ENCODE results near the gene AP3B2.
A peak's percentile ranks its signal among the peaks of the same experiment; 100 is the strongest.

The AP3B2 gene, protein sequence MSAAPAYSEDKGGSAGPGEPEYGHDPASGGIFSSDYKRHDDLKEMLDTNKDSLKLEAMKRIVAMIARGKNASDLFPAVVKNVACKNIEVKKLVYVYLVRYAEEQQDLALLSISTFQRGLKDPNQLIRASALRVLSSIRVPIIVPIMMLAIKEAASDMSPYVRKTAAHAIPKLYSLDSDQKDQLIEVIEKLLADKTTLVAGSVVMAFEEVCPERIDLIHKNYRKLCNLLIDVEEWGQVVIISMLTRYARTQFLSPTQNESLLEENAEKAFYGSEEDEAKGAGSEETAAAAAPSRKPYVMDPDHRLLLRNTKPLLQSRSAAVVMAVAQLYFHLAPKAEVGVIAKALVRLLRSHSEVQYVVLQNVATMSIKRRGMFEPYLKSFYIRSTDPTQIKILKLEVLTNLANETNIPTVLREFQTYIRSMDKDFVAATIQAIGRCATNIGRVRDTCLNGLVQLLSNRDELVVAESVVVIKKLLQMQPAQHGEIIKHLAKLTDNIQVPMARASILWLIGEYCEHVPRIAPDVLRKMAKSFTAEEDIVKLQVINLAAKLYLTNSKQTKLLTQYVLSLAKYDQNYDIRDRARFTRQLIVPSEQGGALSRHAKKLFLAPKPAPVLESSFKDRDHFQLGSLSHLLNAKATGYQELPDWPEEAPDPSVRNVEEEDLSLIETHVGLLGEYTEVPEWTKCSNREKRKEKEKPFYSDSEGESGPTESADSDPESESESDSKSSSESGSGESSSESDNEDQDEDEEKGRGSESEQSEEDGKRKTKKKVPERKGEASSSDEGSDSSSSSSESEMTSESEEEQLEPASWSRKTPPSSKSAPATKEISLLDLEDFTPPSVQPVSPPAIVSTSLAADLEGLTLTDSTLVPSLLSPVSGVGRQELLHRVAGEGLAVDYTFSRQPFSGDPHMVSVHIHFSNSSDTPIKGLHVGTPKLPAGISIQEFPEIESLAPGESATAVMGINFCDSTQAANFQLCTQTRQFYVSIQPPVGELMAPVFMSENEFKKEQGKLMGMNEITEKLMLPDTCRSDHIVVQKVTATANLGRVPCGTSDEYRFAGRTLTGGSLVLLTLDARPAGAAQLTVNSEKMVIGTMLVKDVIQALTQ

GRCh38 chr15:82709421-82710207 lies at the start of gene AP3B2:
TSS of gene AP3B2 (minus strand) at chr15:82709875. CDS start at chr15:82709706, 169 bp downstream.
- TF ChIP-seq, protein P1, sequence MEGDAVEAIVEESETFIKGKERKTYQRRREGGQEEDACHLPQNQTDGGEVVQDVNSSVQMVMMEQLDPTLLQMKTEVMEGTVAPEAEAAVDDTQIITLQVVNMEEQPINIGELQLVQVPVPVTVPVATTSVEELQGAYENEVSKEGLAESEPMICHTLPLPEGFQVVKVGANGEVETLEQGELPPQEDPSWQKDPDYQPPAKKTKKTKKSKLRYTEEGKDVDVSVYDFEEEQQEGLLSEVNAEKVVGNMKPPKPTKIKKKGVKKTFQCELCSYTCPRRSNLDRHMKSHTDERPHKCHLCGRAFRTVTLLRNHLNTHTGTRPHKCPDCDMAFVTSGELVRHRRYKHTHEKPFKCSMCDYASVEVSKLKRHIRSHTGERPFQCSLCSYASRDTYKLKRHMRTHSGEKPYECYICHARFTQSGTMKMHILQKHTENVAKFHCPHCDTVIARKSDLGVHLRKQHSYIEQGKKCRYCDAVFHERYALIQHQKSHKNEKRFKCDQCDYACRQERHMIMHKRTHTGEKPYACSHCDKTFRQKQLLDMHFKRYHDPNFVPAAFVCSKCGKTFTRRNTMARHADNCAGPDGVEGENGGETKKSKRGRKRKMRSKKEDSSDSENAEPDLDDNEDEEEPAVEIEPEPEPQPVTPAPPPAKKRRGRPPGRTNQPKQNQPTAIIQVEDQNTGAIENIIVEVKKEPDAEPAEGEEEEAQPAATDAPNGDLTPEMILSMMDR (IDR thresholded peaks at IDR 0.05; ENCODE audit: poor library complexity, severe bottlenecking): no peak
- peak; percentile 87 for DNase-seq (ENCODE audit: low spot score)
- ATAC-seq (ENCODE audit: low read depth): peak; percentile 92
- Histone ChIP-seq H3K27ac (ENCODE audit: poor library complexity, severe bottlenecking) (peak within 1 kb of the TSS; percentile 3), H3K4me3 (ENCODE audit: severe bottlenecking) (peak within 1 kb of the TSS; percentile 62), H3K27me3 (ENCODE audit: insufficient read depth, poor library complexity, severe bottlenecking) (no peaks in the 10 kb centered on the region), H3K36me3 (ENCODE audit: low read depth) (no peaks in the 10 kb centered on the region), H3K9me3 (ENCODE audit: severe bottlenecking) (no peaks in the 10 kb centered on the region), H3K4me1 (ENCODE audit: insufficient read depth, poor library complexity, severe bottlenecking) (no peaks in the 10 kb centered on the region)

DNA sequence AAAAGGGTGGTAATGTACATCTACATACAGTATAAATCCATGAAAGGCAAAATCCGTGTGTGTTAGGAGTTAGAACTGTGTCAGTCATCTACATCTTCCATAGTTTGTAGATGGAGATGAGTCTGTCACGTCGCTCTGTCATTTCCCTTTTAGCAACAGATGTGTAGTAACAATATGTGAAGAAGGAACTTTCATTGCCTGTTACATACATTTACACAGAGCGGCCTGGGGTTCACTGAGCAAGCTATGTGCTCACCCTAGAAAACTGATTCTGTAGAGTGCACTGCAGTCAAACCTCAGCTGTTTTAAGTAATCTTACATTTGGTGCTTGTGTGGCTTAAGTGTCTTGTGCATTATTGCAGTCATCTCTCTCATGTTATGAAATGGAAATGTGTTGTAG lies 41.6 kb upstream of the AP3B2 start:
- peak overlapping the region; percentile 60 for H3K27ac ChIP-seq (ENCODE audit: poor library complexity, severe bottlenecking)
- TF ChIP-seq, protein P1 (IDR thresholded peaks at IDR 0.05; ENCODE audit: poor library complexity, severe bottlenecking): no peak
- H3K4me3 ChIP-seq (ENCODE audit: severe bottlenecking): peak overlapping the region; percentile 56
- H3K9me3 ChIP-seq (ENCODE audit: severe bottlenecking): no peaks in the 10 kb centered on the region
- peaks cover 11% of the 10 kb centered on the region for H3K4me1 ChIP-seq (ENCODE audit: insufficient read depth, poor library complexity, severe bottlenecking)
- peaks cover 51% of the 10 kb centered on the region for H3K36me3 ChIP-seq (ENCODE audit: low read depth)
- DNase-seq (ENCODE audit: low spot score) (no peak), ATAC-seq (ENCODE audit: low read depth) (no peak)
- no peaks in the 10 kb centered on the region for H3K27me3 ChIP-seq (ENCODE audit: insufficient read depth, poor library complexity, severe bottlenecking)

- DNase-seq (ENCODE audit: low spot score): no peak
- Histone ChIP-seq H3K27me3 (ENCODE audit: insufficient read depth, poor library complexity, severe bottlenecking) (no peaks in the 10 kb centered on the region), H3K4me3 (ENCODE audit: severe bottlenecking) (peak overlapping the region; percentile 56), H3K27ac (ENCODE audit: poor library complexity, severe bottlenecking) (peak overlapping the region; percentile 60), H3K9me3 (ENCODE audit: severe bottlenecking) (no peaks in the 10 kb centered on the region), H3K4me1 (ENCODE audit: insufficient read depth, poor library complexity, severe bottlenecking) (peaks cover 11% of the 10 kb centered on the region), H3K36me3 (ENCODE audit: low read depth) (peaks cover 46% of the 10 kb centered on the region)
- ATAC-seq (ENCODE audit: low read depth): peak; percentile 24
- TF ChIP-seq, protein P1 (IDR thresholded peaks at IDR 0.05; ENCODE audit: poor library complexity, severe bottlenecking): peak; percentile 31
Measured at GRCh38 chr15:82750831-82751180, 41.1 kb upstream of the AP3B2 start.

- peaks cover 40% of the 10 kb centered on the region for H3K36me3 ChIP-seq (ENCODE audit: low read depth)
- no peaks in the 10 kb centered on the region for H3K27me3 ChIP-seq (ENCODE audit: insufficient read depth, poor library complexity, severe bottlenecking)
- DNase-seq (ENCODE audit: low spot score) (peak; percentile 95), ATAC-seq (ENCODE audit: low read depth) (peak; percentile 93)
- peak overlapping the region; percentile 56 for H3K4me3 ChIP-seq (ENCODE audit: severe bottlenecking)
- H3K9me3 ChIP-seq (ENCODE audit: severe bottlenecking): no peaks in the 10 kb centered on the region
- peaks cover 11% of the 10 kb centered on the region for H3K4me1 ChIP-seq (ENCODE audit: insufficient read depth, poor library complexity, severe bottlenecking)
- H3K27ac ChIP-seq (ENCODE audit: poor library complexity, severe bottlenecking): peak overlapping the region; percentile 60
- TF ChIP-seq, protein P1 (IDR thresholded peaks at IDR 0.05; ENCODE audit: poor library complexity, severe bottlenecking): no peak
Measured at GRCh38 chr15:82749951-82750830, 40.5 kb upstream of the AP3B2 start.

Measured in RWPE2 (cell line).